ENCODE data around the gene WNT1.

DNA sequence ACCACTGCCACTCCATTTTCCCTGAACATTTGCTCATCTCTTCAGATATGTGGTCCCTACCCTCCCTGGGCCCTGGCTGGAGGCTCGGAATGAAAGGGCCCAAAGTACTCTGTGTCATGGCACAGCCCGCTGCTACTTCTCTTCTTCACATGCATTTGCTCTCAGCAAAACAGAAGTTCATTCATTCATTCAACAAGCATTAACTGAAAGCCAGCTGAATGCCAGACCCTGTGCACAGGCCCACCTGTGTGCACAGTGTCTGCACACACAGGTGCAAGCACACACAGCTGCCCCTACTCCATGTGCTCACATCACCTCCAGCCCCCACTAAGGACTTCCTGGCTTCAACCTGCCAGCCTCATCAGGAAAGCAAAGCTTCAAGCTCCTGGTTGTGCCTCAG is 7.8 kb downstream of the WNT1 start:
- TF ChIP-seq, protein P1, sequence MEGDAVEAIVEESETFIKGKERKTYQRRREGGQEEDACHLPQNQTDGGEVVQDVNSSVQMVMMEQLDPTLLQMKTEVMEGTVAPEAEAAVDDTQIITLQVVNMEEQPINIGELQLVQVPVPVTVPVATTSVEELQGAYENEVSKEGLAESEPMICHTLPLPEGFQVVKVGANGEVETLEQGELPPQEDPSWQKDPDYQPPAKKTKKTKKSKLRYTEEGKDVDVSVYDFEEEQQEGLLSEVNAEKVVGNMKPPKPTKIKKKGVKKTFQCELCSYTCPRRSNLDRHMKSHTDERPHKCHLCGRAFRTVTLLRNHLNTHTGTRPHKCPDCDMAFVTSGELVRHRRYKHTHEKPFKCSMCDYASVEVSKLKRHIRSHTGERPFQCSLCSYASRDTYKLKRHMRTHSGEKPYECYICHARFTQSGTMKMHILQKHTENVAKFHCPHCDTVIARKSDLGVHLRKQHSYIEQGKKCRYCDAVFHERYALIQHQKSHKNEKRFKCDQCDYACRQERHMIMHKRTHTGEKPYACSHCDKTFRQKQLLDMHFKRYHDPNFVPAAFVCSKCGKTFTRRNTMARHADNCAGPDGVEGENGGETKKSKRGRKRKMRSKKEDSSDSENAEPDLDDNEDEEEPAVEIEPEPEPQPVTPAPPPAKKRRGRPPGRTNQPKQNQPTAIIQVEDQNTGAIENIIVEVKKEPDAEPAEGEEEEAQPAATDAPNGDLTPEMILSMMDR (IDR thresholded peaks at IDR 0.05) = no peak
- TF ChIP-seq POLR2A (IDR thresholded peaks at IDR 0.05) = no peak
